Fibroblast of skin of abdomen (primary cell): ENCODE measurements around the gene SNRNP27.

Experiments
- DNase-seq: peaks from one replicate; pipeline ENCODE4 v3.0.0-alpha.2; 2013

SNRNP27 gene

DNA sequence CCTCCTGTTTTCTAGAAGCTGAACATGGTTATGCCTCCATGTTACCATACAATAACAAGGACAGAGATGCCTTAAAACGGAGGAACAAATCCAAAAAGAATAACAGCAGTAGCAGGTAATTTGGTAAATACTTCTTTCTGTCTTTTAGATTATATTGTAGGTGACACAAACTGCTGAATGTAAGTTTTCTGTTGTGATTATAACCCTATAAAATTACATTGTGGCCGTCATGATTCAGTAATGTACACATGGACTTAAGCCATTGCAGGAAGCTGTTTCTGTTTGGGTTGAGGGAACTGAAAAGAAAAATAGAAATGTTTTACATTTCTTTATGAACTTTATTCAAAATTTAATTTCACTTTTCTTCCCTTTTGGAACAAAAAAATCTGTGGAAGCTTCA lies 22.4 kb downstream of the SNRNP27 start:
- no peak for DNase-seq

DNA sequence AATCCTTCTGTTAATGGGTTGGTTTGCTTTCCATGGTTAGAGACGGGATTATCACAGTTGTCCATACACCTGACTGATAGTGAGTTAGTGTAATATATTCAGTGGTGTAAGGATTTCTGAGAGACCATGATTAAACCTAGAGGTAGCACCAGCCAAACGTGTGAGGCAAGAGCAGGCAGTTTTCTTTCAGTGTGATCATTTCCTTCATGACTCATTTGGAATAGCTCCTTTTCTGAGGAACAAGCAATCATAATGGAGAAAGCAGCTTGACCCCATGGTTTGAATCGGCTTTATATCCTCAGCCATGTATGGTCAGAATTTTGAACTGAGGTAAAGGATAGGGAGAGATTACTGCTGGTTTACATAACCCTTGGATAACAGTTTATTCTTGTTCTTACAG lies 24.1 kb downstream of the SNRNP27 start:
- DNase-seq, result peak; percentile 77

DNA sequence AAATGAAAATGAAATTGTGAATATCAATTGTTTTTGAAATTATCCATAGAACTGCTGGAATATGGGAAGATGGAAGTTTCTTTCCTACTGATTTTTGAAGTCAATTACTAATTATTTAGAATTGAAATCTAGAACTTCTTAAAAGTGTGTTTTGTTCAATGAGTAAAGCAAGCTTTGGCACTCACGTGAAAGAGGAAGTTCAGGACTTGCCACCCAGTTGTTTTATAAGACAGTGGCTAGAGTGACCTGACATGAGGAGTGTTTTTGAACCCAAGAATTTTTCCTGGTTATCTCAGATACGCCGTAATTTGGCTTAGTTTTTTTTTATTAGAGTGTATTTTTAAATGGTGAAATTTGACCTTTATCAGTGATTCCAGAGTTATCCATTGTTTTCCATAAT lies 24.6 kb downstream of the SNRNP27 start:
- no peak for DNase-seq

GRCh38 chr2:69923116-69923515 lies 29.4 kb downstream of the SNRNP27 start:
- no peak for DNase-seq

- no peak for DNase-seq
Observed at GRCh38 chr2:69926849-69927515, 33.2 kb downstream of the SNRNP27 start.

GRCh38 chr2:69931832-69932595 lies 38.3 kb downstream of the SNRNP27 start:
- no peak for DNase-seq

DNA sequence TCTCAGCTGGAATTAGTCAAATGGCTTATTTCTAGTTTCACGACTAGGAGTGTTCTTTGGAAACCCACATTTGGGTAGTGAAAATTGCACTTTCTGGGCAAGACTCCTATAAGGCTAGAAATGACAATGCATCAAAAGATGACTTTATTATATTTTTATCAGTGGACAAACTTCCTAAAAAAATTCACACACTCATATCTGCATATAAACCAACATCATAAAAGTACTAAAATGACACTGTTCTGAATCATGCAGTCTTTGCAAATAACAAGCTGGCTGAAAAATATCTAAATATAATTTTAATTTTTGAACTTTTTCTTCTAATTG lies 38.8 kb downstream of the SNRNP27 start:
- DNase-seq, result no peak

DNA sequence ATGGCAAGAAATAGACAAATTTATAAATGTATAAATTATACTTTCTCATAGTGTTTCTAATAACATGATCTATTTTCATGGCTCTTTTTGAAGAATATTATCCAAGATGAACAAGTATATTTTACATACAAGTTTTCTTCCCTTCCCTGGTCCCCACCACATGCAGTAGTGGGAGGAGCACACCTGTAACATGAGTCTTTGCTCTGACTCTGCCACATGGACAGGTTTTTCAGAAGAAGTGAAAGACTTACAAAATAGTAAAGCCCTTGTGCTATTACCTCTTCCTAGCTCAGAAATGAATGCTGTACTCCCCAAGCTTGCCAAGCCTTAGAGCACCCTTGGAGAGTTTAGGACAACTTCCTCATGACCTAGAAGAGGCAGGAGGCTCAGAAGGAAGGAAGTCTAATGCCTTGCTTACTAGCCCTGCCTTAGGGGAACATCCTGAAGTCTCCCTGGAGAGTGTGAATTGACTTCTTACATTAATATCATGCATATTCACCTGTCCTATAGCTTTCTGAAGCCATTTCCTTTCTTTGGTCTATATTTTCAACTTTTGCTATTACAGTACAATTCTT lies 39.6 kb downstream of the SNRNP27 start:
- no peak for DNase-seq

DNA sequence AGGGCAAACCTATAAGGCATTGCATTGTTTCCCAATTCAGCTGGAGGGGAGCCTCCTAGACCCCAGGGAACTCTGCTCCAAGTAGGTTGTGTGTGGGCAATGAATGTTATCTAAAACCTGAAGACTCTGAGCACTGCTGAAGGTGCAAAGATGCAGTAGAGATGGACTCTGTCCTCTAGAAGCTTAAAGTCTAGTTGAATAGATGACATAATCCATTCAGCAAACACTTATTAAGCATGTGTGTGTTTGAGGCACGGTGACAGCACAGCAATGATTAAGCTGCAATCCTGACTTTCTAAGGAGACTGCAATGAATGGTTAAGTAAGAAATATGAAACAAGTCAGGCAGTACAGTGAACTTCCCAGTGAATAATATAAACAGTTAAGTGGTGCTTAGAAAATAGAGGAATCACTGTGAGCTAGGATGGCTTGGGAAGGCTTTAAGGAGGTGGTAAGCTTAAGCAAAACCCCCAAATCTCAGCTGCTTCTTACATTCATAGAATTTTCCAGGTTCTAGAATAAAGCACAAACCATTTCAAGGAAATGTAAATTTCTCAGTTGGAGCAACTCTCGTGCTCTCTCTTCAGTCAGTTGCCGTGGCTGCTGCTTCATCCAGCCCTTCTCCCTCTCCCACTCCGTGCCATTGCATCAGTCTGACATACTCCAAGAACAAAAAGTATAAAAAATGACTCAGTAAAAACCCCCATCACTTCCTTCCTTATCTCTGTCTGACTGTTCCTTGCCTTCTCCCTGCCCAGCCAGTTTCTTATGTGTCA lies 40.3 kb downstream of the SNRNP27 start:
- DNase-seq, result peak; percentile 88

- no peak for DNase-seq
Observed at GRCh38 chr2:69934614-69934908, 40.8 kb downstream of the SNRNP27 start.

- DNase-seq, result no peak
Observed at GRCh38 chr2:69935011-69935410, 41.3 kb downstream of the SNRNP27 start.

DNA sequence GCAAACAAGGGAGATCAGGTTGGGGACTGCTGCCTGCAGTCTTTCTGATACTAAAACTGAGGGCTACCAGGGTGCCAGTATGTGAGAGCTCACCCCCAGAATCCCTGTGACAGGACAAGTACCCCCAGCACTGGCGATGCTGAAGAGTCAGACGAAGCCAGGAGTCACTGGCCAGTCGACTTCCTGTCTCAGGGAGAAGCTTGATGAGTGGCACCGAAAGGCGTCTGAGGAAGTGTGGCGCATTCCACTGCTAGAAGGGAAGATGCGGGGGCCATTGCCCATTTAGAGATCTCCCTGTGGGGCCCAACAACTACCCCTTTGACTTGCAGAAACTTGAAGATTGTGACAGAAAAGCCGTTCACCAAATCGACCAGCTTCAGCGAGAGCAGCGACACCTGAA lies 43.1 kb downstream of the SNRNP27 start:
- peak; percentile 55 for DNase-seq

GRCh38 chr2:69937968-69938367 lies 44.2 kb downstream of the SNRNP27 start:
- no peak for DNase-seq

DNA sequence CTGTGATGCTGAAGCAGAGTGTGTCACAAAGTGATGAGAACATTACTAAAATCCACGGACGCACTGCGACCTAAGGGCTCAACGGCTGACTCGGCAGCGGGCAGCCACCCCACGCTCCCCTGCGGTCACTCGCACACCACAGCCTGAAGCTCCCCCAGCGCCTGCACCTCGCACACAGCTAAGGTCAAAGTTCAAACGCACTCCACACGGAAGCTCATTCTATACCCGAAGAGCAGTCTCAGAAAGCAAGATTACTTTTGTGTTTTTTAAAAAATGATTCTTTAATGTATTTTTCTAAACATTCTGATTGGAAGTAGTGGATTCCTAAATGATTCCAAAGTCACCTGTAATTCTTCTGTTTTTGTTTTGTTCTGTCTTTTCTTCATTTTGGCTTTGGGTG lies 46.0 kb downstream of the SNRNP27 start:
- DNase-seq, result no peak

- DNase-seq, result no peak
Observed at GRCh38 chr2:69940691-69941090, 46.9 kb downstream of the SNRNP27 start.

- no peak for DNase-seq
Observed at GRCh38 chr2:69943000-69943842, 49.5 kb downstream of the SNRNP27 start.

GRCh38 chr2:69943843-69944525 lies 50.2 kb downstream of the SNRNP27 start:
- DNase-seq, result no peak

DNA sequence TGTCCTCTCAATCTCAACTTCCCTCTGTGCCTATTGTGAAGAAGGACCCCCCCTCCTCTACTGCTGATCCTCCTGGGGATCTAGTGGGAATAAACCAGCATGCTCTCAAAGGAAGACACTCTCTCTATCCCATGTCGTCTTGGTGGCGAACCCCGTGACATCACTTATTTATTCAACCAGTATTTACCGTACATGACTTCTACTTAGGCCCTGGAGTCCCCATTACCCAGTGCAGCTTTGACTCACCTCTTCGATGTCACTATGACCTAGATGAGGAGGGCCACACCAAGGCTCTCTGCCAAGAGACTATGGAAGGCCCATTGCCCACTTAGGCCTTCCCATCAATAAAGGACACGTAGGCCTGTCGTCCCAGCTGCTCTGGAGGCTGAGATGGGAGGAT lies 51.0 kb downstream of the SNRNP27 start:
- DNase-seq, result no peak

GRCh38 chr2:69945441-69945840 lies 51.7 kb downstream of the SNRNP27 start:
- DNase-seq, result no peak

- no peak for DNase-seq
Observed at GRCh38 chr2:69945941-69946340, 52.2 kb downstream of the SNRNP27 start.

DNA sequence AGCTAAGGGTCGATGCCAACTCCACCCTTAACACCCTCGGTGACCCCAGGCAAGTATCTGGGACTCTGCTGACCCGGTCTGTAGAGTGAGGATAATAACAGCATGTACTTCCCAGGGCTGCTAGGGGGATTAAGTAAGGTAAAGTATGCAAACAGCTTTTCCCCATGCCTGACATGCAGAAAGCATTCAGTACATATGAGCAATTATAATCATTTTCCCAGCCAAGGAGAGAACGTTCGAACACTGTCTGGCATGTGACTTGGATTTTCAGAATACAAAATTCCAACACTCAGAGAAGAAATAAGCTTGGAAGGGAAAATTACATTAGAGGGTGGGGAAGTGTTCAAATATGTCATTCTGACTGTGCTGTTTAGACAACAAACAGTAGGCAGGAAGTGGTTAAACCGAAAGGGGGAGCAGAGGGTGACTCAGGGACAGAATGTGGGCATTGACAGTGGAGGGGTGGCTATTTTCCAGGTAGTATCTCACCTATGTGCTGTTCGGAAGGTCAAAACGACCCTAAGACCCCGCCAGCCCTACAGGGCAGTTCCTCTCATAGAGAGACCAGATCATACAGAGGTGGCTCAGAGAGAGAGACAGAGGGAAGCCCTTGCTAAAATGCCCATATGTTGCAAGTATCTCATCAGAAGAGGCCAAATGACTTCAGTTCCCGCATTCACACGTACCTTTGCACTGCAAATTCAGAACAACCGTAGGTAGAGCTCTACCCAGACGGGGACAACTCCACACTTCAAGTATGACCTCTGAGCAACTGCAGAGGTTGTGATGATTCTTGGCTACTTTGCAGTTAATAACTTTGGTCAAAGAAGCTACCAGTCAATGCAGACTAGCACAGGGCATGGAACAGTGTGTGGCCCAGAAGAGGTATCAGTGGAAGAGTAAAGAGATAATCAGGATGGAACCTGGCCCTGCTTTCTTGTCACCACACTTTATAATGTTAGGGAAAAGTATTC lies 52.9 kb downstream of the SNRNP27 start:
- peak; percentile 41 for DNase-seq
